ENCODE data around the gene SV2B. TPM values are rescaled to one million over a fixed set of nuclear protein-coding genes. Genes with fewer than 3 reads are reported as not detected.

SV2B gene
- total RNA-seq, 2 experiments from 2014 or later = not detected

DNA sequence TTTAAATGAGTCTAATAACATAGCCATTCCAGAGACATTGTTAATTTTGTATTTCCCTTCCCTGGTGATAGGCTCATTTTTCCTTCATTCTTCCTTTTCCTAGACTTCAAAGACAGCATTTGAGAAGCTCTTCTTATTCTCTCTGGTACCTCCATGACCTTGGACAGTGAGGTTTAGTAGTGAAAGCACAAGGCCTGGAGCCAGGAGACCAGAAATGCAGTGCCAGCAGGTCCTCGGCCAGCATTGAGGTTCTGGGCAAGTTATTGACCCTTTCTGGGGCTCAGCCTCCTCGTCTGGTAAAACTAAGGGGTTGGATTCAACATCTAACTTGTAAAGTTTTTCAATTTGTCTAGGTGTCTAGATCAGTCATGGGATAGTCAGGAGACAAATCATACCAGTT, 146.9 kb downstream of the SV2B start:
- Histone ChIP-seq H3K4me3 (ENCODE audit: low read length) (no peak overlapping the region), H3K27ac (ENCODE audit: low read depth in 1 of 2, low read length in 2 of 2) (no peak overlapping the region), H3K4me1 (ENCODE audit: insufficient read depth, low read length) (no peaks in the 10 kb centered on the region), H3K27me3 (ENCODE audit: control insufficient read depth in 1 of 2, insufficient read depth in 2 of 2, low read length in 2 of 2) (peaks cover 1 to 7% of the 10 kb centered on the region in 2 experiments), H3K36me3 (ENCODE audit: insufficient read depth, low read length) (no peaks in the 10 kb centered on the region), H3K9me3 (ENCODE audit: control insufficient read depth in 1 of 2, insufficient read depth in 1 of 2, low read length in 2 of 2) (no peaks in the 10 kb centered on the region)
- ChIA-PET CTCF (no interaction called here), POLR2A (no interaction called here)
- TF ChIP-seq, protein P1, sequence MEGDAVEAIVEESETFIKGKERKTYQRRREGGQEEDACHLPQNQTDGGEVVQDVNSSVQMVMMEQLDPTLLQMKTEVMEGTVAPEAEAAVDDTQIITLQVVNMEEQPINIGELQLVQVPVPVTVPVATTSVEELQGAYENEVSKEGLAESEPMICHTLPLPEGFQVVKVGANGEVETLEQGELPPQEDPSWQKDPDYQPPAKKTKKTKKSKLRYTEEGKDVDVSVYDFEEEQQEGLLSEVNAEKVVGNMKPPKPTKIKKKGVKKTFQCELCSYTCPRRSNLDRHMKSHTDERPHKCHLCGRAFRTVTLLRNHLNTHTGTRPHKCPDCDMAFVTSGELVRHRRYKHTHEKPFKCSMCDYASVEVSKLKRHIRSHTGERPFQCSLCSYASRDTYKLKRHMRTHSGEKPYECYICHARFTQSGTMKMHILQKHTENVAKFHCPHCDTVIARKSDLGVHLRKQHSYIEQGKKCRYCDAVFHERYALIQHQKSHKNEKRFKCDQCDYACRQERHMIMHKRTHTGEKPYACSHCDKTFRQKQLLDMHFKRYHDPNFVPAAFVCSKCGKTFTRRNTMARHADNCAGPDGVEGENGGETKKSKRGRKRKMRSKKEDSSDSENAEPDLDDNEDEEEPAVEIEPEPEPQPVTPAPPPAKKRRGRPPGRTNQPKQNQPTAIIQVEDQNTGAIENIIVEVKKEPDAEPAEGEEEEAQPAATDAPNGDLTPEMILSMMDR (IDR thresholded peaks at IDR 0.05) = no peak
- DNase-seq (no peak), ATAC-seq (ENCODE audit: poor library complexity) (no peak)
- H3K9me3 Mint-ChIP-seq = no peaks in the 10 kb centered on the region
- peaks cover 42% of the 10 kb centered on the region for H3K27me3 Mint-ChIP-seq
- no peak overlapping the region for H3K27ac Mint-ChIP-seq
- H3K36me3 Mint-ChIP-seq (ENCODE audit: low read depth) = no peaks in the 10 kb centered on the region
- no peaks in the 10 kb centered on the region for H3K4me1 Mint-ChIP-seq (ENCODE audit: low read depth)
- no peak overlapping the region for H3K4me3 Mint-ChIP-seq
- intact Hi-C loops (cut with DNase I, micrococcal nuclease) = no loop called here

DNA sequence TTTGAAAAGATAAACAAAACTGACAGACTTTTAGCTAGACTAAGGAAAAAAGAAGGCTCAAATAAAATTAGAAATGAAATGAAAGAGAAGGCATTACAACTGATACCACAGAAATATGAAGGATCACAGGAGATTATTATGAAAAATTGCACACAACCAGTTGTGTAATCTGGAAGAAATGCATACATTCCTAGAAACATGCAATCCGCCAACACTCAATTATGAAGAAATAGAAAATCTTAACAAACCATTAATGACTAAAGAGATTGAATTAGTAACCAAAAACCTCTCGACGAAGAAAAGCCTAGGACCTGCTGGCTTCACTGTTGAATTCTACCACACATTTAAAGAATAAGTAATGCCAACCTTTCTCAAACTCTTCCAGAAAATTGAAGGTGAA, 149.5 kb downstream of the SV2B start:
- peaks cover 40% of the 10 kb centered on the region for H3K27me3 Mint-ChIP-seq
- no peaks in the 10 kb centered on the region for H3K36me3 ChIP-seq (ENCODE audit: insufficient read depth, low read length)
- intact Hi-C loops (cut with DNase I, micrococcal nuclease) = no loop called here
- no peak overlapping the region for H3K4me3 Mint-ChIP-seq
- H3K4me1 ChIP-seq (ENCODE audit: insufficient read depth, low read length) = no peaks in the 10 kb centered on the region
- H3K27me3 ChIP-seq (ENCODE audit: control insufficient read depth in 1 of 2, insufficient read depth in 2 of 2, low read length in 2 of 2) = no peaks in the 10 kb centered on the region
- no peak overlapping the region for H3K27ac Mint-ChIP-seq
- no peak for ATAC-seq (ENCODE audit: poor library complexity)
- TF ChIP-seq, protein P1 (IDR thresholded peaks at IDR 0.05) = no peak
- H3K36me3 Mint-ChIP-seq (ENCODE audit: low read depth) = no peaks in the 10 kb centered on the region
- H3K9me3 Mint-ChIP-seq = no peaks in the 10 kb centered on the region
- H3K27ac ChIP-seq (ENCODE audit: low read depth in 1 of 2, low read length in 2 of 2) = no peak overlapping the region
- ChIA-PET CTCF (no interaction called here), POLR2A (no interaction called here)
- H3K4me3 ChIP-seq (ENCODE audit: low read length) = no peak overlapping the region
- no peaks in the 10 kb centered on the region for H3K9me3 ChIP-seq (ENCODE audit: control insufficient read depth in 1 of 2, insufficient read depth in 1 of 2, low read length in 2 of 2)
- no peak for DNase-seq
- H3K4me1 Mint-ChIP-seq (ENCODE audit: low read depth) = no peaks in the 10 kb centered on the region

DNA sequence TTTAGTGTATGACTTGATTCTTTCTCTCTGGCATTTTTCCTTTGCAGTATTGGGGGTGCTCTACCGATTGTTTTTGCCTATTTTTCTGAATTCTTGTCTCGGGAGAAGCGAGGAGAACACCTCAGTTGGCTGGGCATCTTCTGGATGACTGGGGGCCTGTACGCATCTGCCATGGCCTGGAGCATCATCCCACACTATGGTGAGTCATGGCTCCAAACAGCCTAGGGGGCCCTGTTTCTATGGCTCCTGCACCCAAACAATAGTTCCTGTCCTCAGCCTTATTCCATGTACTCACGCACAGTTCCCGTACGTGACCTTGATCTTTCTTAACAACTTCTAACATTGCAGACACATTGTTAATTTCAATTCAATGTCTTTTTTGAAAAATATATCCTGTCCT, 152.3 kb downstream of the SV2B start:
- H3K36me3 Mint-ChIP-seq (ENCODE audit: low read depth) = no peaks in the 10 kb centered on the region
- Histone ChIP-seq H3K4me1 (ENCODE audit: insufficient read depth, low read length) (no peaks in the 10 kb centered on the region), H3K27ac (ENCODE audit: low read depth in 1 of 2, low read length in 2 of 2) (no peak overlapping the region), H3K36me3 (ENCODE audit: insufficient read depth, low read length) (no peaks in the 10 kb centered on the region), H3K4me3 (ENCODE audit: low read length) (no peak overlapping the region), H3K9me3 (ENCODE audit: control insufficient read depth in 1 of 2, insufficient read depth in 1 of 2, low read length in 2 of 2) (no peaks in the 10 kb centered on the region), H3K27me3 (ENCODE audit: control insufficient read depth in 1 of 2, insufficient read depth in 2 of 2, low read length in 2 of 2) (no peaks in the 10 kb centered on the region)
- DNase-seq = no peak
- TF ChIP-seq, protein P1 (IDR thresholded peaks at IDR 0.05) = no peak
- no peak overlapping the region for H3K27ac Mint-ChIP-seq
- H3K4me3 Mint-ChIP-seq = no peak overlapping the region
- intact Hi-C loops (cut with DNase I, micrococcal nuclease) = no loop called here
- ATAC-seq (ENCODE audit: poor library complexity) = no peak
- H3K4me1 Mint-ChIP-seq (ENCODE audit: low read depth) = no peaks in the 10 kb centered on the region
- ChIA-PET POLR2A (no interaction called here), CTCF (no interaction called here)
- peaks cover 50% of the 10 kb centered on the region for H3K27me3 Mint-ChIP-seq
- no peaks in the 10 kb centered on the region for H3K9me3 Mint-ChIP-seq

Data from CD4-positive, alpha-beta T cell (primary cell).